Measurements from ENCODE around the gene ABCA1.
A peak's percentile ranks its signal among the peaks of the same experiment; 100 is the strongest.

ABCA1 gene

DNA sequence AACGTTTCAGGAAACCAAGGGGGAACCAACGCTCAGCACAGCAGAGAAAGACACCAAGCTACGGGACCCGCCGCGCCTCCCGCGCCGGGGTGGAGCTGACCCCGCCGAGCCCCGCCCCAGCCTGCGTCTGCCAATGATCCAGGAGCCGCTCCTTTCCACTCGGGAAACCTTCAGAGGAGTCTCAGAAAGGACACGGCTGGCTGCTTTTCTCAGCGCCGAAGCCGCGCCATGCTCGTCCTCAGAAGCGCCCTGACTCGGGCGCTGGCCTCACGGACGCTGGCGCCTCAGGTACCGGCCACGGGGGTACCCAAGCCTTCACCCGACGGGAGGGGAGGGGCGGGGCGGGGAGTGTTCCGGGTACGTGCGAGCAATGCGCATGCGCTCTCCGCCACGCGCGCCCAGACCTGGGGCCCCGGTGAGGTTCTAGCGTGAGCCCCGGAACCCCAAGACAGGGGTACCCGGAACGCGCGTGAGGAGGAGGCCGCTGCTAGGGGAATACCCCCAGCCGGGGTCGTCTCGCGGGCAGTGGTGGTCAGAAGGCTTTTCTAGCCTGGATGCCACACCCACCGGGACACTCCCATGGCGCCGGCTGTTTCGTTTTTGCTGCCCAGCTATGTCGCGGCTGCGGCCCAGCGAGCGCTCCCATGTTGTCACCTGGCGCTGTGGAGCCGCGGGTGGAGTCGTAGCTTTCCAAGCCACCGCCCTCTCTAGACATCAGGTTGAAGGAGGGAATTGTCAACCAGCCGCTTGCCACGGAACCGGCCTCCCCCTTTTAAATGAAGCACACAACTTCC, 180.2 kb downstream of the ABCA1 start, which contains the start of gene NIPSNAP3A:
NIPSNAP3A (plus strand) TSS at position 119 of the 794 bp plus-strand sequence; CDS start at position 229, 110 bp downstream.
- DNase-seq: peak; percentile 95

DNA sequence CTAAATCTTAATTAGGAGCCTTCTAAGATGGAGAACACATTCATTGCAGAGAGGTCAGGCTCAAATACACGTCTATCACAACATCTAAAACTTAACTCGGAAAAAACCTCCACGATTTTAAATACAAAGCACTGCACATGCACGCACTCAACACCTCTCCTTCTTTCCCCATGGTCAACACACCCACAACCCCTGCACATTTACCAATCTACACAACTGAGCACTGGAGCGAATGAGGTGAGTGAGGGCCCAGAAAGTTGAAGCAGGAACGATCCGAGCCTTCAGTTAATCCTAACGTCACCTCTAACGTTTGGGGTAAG, 180.8 kb downstream of the ABCA1 start:
- DNase-seq: no peak

GRCh38 chr9:104746798-104747197, 181.2 kb downstream of the ABCA1 start:
- DNase-seq: no peak

DNA sequence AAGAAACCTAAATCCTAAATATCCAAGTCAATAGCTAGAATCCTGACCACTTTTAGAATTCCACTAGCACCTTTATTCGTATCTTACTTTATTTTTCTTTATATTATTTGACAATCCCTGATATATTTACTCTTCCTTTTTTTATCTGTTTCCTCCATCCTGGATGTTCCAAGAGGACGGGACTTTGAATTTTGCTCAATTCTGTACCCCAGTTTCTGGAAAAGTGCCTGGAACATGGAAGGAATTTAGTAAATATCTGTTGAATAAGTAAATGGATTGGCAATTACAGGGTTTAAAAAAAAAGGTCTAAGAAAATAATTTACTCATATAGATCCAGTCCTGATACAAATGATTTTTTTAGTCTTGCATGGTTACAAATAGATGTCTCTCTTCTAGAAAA, 181.7 kb downstream of the ABCA1 start:
- no peak for DNase-seq

DNA sequence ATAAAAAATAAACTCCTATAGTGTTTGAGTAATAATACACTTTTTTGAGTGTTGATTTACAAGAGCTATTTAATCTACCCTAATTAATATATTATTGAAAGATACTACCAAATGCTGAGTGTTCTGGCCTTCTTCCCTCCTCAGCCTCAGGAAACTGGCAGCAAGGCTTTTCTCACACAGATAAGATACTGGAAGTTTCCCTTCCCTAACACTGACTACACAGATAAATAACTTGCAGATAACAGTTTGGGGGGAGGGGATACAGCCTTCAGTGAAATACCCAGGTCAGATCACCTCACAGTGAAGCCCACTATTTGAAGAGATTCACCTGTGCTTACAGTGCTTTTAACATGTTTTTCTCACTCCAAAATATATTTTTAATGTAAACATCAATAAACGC, 182.1 kb downstream of the ABCA1 start:
- no peak for DNase-seq

GRCh38 chr9:104743376-104743985, 184.5 kb downstream of the ABCA1 start:
- DNase-seq: no peak

DNA sequence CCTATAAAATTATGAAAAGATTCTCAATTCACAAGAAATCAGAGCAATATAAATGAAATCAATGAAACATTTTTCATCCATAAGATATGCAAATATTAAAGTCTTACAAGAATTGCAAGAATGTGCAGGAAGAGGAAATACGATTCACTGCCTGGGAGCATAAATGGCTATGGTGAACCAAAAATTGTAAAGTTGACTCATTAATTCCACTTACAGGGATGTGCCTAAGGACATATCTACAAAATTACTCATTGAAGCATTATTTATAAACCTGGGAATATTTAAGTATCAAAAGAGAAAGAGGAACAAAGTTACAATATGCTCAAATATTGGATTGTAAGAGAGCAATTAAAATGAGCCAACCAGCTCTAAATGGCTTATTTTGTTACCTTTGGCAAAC, 187.3 kb downstream of the ABCA1 start:
- DNase-seq: no peak

DNA sequence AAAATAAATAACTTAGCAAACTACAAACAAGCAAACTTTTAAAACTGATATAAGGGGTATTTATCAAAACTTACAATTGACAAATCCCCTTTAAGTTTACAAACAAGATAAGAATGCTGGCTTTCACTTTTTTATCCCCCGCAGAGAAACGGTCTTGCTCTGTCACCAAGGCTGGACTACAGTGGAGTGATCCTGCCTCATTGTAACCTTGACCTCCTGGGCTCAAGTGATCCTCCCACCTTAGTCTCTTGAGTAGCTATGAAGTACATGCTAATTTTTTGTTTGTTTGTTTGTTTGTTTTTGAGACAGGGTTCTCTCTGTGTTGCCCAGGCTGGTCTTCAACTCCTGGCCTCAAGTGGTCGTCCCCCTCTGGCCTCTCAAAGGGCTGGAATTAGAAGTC, 189.5 kb downstream of the ABCA1 start:
- no peak for DNase-seq

Measured in activated effector memory CD4-positive, alpha-beta T cell treated with anti-CD3 and anti-CD28 coated beads, Interleukin-2, amount 50 U/mL, for 16 hours (primary cell).